Measurements from ENCODE around the gene ZFYVE28. TPM values are rescaled to one million over a fixed set of nuclear protein-coding genes. Genes with fewer than 3 reads are reported as not detected.

ZFYVE28 gene
- total RNA-seq, 4 donors from 2014 or later: 20.6 to 153 (median 63.2) TPM

DNA sequence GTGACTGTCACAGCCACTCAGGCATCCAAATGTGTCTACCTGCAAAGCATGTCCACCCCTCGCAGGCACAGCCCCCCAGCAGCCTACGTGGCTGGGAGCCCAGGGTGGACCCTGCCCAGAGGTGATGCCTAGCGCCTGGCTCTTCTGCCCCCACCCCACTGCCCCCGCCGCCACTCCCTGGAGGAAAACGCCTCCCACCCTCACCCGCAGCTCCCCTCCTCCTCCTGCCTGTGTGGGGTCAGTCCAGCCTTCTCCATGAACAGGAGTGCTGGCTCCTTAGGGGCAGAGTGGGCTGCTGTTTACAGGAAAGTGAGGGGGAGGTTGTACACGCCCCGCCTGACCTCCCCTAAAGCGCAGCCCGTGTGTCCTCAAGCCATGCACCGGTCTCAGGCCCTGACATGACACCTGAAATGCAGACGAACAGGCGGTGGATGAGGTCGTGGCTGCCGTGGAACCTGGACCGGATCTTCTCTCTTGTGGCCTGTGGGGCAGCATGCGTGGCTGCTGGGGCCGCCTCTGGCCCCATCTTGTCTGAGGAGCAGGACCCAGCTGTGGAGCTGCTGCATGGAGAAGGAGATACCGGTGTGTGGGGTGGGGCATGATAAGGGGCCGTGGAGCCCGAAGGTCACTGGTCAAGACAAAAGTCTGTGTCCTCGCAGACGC lies 144.7 kb downstream of the ZFYVE28 start:
- H3K9me3 ChIP-seq: no peaks in the 10 kb centered on the region
- no peaks in the 10 kb centered on the region for H3K4me1 ChIP-seq
- H3K4me3 ChIP-seq: no peak overlapping the region
- TF ChIP-seq, protein P1, sequence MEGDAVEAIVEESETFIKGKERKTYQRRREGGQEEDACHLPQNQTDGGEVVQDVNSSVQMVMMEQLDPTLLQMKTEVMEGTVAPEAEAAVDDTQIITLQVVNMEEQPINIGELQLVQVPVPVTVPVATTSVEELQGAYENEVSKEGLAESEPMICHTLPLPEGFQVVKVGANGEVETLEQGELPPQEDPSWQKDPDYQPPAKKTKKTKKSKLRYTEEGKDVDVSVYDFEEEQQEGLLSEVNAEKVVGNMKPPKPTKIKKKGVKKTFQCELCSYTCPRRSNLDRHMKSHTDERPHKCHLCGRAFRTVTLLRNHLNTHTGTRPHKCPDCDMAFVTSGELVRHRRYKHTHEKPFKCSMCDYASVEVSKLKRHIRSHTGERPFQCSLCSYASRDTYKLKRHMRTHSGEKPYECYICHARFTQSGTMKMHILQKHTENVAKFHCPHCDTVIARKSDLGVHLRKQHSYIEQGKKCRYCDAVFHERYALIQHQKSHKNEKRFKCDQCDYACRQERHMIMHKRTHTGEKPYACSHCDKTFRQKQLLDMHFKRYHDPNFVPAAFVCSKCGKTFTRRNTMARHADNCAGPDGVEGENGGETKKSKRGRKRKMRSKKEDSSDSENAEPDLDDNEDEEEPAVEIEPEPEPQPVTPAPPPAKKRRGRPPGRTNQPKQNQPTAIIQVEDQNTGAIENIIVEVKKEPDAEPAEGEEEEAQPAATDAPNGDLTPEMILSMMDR (IDR thresholded peaks at IDR 0.05): no peak
- no peak for TF ChIP-seq POLR2A (IDR thresholded peaks at IDR 0.05)
- H3K36me3 ChIP-seq: peaks cover 0 to 23% (median 0%) of the 10 kb centered on the region in 3 donors
- no peak overlapping the region for H3K27ac ChIP-seq
- no peaks in the 10 kb centered on the region for H3K27me3 ChIP-seq
- DNase-seq: no peak

DNA sequence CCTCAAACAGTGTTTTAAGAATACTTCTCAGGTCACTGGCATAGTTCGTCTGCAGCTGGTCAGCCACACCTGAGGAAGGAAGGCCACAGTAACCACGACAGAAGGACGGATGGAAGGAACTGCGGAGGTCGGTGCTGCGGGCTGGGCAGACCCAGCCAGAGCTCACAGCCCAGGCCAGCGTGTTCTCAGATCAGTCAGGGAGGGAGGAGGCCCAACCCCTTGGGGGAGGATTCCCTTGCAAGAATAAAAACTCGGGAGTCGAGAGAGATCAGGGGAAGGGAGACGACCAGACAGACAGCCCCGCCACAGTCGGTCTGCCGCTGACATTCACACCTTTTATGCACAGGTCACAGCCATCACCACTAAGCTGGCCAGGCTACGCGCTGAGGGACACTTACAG lies 145.2 kb downstream of the ZFYVE28 start:
- H3K27me3 ChIP-seq: no peaks in the 10 kb centered on the region
- H3K9me3 ChIP-seq: no peaks in the 10 kb centered on the region
- H3K4me1 ChIP-seq: no peaks in the 10 kb centered on the region
- DNase-seq: no peak
- no peak overlapping the region for H3K4me3 ChIP-seq
- no peak overlapping the region for H3K27ac ChIP-seq
- no peak for TF ChIP-seq POLR2A (IDR thresholded peaks at IDR 0.05)
- TF ChIP-seq, protein P1 (IDR thresholded peaks at IDR 0.05): no peak
- peaks cover 0 to 23% (median 0%) of the 10 kb centered on the region in 3 donors for H3K36me3 ChIP-seq

DNA sequence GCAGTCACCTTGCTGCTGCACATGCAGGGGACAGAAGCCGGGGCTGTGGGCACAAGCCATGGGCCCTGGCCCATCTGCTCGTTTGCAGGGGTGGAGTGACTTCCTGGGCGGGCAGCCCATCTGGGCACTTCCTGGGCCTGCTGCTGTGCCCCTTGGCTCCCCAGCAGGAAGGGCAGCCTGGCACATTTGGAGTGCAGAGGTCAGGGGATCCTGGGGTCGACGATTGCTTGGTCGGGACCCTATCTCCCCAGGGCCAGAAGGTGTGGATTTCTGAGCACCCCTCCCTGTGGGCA lies 145.7 kb downstream of the ZFYVE28 start:
- Histone ChIP-seq H3K9me3 (no peaks in the 10 kb centered on the region), H3K27ac (no peak overlapping the region), H3K4me3 (no peak overlapping the region), H3K27me3 (no peaks in the 10 kb centered on the region), H3K4me1 (no peaks in the 10 kb centered on the region), H3K36me3 (peaks cover 0 to 23% (median 0%) of the 10 kb centered on the region in 3 donors)
- TF ChIP-seq, protein P1 (IDR thresholded peaks at IDR 0.05): no peak
- TF ChIP-seq POLR2A (IDR thresholded peaks at IDR 0.05): no peak
- no peak for DNase-seq

DNA sequence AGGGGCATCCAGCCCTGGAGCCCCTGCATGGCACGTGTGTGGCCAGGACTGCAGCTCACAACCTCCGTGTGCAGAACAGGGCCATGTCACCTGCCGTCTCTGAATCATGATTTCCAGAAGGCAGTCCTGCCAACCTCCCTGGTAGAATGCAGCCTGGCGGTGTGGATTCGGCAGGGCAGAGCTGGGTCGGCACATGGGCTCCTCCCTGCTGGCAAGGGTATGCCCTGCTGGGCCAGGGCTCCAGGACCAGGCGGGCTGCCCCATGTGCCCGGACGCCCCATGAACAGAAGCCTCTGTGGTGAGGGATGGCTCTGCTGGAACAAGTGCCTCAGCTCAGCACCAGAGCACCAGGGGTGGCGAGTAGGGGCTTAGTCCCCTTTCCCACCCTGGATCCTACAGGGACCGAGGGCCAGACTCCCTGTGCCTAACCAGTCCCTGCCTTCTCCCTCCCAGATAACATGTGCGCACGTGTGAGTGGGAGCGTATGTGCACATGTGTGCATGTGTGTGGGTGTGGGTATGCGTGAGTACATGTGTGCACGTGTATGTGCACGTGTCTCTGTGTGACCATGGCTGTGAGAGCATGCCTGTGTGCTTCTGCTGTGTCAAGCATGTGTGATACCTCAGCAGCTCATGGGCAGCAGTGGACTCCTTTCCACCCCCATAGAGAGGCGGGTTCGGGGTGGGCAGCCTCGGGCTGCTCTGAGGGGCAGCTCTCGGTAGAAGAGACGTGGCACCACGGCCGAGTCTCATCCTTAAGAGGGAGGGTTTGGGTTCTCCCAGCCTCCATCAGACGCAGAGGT lies 146.2 kb downstream of the ZFYVE28 start:
- H3K4me3 ChIP-seq: no peak overlapping the region
- H3K36me3 ChIP-seq: peaks cover 0 to 23% (median 0%) of the 10 kb centered on the region in 3 donors
- H3K27me3 ChIP-seq: no peaks in the 10 kb centered on the region
- H3K9me3 ChIP-seq: no peaks in the 10 kb centered on the region
- no peaks in the 10 kb centered on the region for H3K4me1 ChIP-seq
- no peak overlapping the region for H3K27ac ChIP-seq
- no peak for DNase-seq
- TF ChIP-seq, protein P1 (IDR thresholded peaks at IDR 0.05): no peak
- no peak for TF ChIP-seq POLR2A (IDR thresholded peaks at IDR 0.05)

DNA sequence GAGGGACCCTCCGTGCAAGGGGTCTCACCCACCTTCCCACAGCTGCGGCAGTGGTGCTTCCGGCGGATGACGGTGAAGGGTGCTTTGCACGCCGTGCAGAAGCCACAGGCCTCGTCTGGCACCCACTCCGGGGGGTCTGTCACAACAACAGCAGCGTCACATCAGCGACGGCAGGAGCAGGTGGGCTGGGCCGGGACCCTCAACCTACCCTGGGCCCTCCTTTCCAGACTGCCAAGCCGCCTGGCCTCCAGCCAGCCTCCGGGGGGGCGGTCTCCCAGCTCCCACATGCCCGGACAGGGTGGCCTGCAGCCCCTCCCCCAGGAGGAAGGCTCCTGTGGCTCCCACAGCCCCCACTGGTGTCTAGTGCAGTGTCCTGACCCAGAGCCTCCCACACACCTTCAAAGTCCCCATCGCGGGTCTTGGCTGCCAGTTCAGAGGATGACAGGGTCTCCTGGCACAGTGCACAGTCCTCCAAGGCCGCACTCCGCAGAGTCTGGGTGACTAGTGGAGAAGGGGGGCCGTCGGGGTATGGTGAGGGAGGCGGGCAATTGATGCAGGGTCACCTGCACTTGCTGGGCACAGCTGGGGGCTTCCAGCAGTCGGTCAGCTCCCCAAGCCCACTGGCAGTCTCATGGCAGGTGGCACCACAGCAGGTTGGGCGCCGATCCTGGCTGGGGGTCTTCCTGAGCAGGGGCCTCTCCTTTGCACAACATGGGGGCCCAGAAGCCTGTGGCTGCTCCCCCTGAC lies 147.0 kb downstream of the ZFYVE28 start:
- no peaks in the 10 kb centered on the region for H3K27me3 ChIP-seq
- H3K36me3 ChIP-seq: peaks cover 0 to 23% (median 0%) of the 10 kb centered on the region in 3 donors
- H3K9me3 ChIP-seq: no peaks in the 10 kb centered on the region
- TF ChIP-seq, protein P1 (IDR thresholded peaks at IDR 0.05): no peak
- no peak for TF ChIP-seq POLR2A (IDR thresholded peaks at IDR 0.05)
- no peaks in the 10 kb centered on the region for H3K4me1 ChIP-seq
- no peak overlapping the region for H3K4me3 ChIP-seq
- no peak overlapping the region for H3K27ac ChIP-seq
- DNase-seq: no peak

All from Peyer's patch (tissue), 4 donors.